ENCODE results near the gene RABEP2.

DNA sequence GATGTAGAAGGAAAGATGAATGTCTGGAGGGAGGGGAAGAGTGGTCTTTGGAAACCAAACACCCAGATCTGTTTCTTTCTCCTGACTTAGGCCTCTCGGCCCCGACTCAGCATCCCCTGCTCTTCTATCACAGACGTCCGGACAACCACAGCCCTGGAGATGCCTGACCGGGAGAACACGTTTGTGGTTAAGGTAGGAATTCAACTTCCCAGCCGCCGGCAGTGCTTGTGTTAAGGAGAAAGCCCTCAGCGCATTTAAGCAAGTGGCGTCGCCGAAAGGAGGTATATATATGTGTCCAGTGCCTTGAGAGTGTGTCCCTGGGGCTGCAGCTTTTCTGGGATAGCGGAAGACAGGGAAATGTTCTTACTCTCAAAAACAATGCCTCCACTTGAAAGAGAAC is 57.8 kb downstream of the RABEP2 start:
- TF ChIP-seq, protein P1, sequence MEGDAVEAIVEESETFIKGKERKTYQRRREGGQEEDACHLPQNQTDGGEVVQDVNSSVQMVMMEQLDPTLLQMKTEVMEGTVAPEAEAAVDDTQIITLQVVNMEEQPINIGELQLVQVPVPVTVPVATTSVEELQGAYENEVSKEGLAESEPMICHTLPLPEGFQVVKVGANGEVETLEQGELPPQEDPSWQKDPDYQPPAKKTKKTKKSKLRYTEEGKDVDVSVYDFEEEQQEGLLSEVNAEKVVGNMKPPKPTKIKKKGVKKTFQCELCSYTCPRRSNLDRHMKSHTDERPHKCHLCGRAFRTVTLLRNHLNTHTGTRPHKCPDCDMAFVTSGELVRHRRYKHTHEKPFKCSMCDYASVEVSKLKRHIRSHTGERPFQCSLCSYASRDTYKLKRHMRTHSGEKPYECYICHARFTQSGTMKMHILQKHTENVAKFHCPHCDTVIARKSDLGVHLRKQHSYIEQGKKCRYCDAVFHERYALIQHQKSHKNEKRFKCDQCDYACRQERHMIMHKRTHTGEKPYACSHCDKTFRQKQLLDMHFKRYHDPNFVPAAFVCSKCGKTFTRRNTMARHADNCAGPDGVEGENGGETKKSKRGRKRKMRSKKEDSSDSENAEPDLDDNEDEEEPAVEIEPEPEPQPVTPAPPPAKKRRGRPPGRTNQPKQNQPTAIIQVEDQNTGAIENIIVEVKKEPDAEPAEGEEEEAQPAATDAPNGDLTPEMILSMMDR (IDR thresholded peaks at IDR 0.05; ENCODE audit: insufficient read depth, low read length): no peak
- TF ChIP-seq POLR2AphosphoS5 (IDR thresholded peaks at IDR 0.05; ENCODE audit: low read depth): no peak
- TF ChIP-seq, protein P2, sequence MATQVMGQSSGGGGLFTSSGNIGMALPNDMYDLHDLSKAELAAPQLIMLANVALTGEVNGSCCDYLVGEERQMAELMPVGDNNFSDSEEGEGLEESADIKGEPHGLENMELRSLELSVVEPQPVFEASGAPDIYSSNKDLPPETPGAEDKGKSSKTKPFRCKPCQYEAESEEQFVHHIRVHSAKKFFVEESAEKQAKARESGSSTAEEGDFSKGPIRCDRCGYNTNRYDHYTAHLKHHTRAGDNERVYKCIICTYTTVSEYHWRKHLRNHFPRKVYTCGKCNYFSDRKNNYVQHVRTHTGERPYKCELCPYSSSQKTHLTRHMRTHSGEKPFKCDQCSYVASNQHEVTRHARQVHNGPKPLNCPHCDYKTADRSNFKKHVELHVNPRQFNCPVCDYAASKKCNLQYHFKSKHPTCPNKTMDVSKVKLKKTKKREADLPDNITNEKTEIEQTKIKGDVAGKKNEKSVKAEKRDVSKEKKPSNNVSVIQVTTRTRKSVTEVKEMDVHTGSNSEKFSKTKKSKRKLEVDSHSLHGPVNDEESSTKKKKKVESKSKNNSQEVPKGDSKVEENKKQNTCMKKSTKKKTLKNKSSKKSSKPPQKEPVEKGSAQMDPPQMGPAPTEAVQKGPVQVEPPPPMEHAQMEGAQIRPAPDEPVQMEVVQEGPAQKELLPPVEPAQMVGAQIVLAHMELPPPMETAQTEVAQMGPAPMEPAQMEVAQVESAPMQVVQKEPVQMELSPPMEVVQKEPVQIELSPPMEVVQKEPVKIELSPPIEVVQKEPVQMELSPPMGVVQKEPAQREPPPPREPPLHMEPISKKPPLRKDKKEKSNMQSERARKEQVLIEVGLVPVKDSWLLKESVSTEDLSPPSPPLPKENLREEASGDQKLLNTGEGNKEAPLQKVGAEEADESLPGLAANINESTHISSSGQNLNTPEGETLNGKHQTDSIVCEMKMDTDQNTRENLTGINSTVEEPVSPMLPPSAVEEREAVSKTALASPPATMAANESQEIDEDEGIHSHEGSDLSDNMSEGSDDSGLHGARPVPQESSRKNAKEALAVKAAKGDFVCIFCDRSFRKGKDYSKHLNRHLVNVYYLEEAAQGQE (IDR thresholded peaks at IDR 0.05; ENCODE audit: insufficient replicate concordance, low read depth): no peak

Measured in HL-60 (cell line).